ENCODE results near the gene TENM4. TPM values are rescaled to one million over a fixed set of nuclear protein-coding genes. Genes with fewer than 3 reads are reported as not detected.

TENM4 gene
- total RNA-seq, 1 donor from 2014 or later = 117 TPM

GRCh38 chr11:78651136-78651775 is 789.6 kb downstream of the TENM4 start:
- H3K36me3 Mint-ChIP-seq (ENCODE audit: insufficient read depth) = peaks cover 3% of the 10 kb centered on the region
- no peaks in the 10 kb centered on the region for H3K27me3 Mint-ChIP-seq
- DNase-seq (ENCODE audit: low spot score, unreplicated experiment) = no peak
- H3K4me3 Mint-ChIP-seq (ENCODE audit: low read depth) = no peak overlapping the region
- no peaks in the 10 kb centered on the region for H3K9me3 Mint-ChIP-seq (ENCODE audit: low read depth)
- H3K4me1 Mint-ChIP-seq (ENCODE audit: low read depth) = peaks cover 4% of the 10 kb centered on the region
- no peak for TF ChIP-seq CTCF (IDR thresholded peaks at IDR 0.05; ENCODE audit: unreplicated experiment)
- no peak overlapping the region for H3K27ac Mint-ChIP-seq

GRCh38 chr11:78649361-78650215 is 791.2 kb downstream of the TENM4 start:
- no peak for TF ChIP-seq CTCF (IDR thresholded peaks at IDR 0.05; ENCODE audit: unreplicated experiment)
- no peaks in the 10 kb centered on the region for H3K9me3 Mint-ChIP-seq (ENCODE audit: low read depth)
- no peak overlapping the region for H3K27ac Mint-ChIP-seq
- H3K4me3 Mint-ChIP-seq (ENCODE audit: low read depth) = no peak overlapping the region
- peaks cover 2% of the 10 kb centered on the region for H3K36me3 Mint-ChIP-seq (ENCODE audit: insufficient read depth)
- no peak for DNase-seq (ENCODE audit: low spot score, unreplicated experiment)
- H3K27me3 Mint-ChIP-seq = no peaks in the 10 kb centered on the region
- peaks cover 4% of the 10 kb centered on the region for H3K4me1 Mint-ChIP-seq (ENCODE audit: low read depth)

- TF ChIP-seq CTCF (IDR thresholded peaks at IDR 0.05; ENCODE audit: unreplicated experiment) = no peak
- no peak for DNase-seq (ENCODE audit: low spot score, unreplicated experiment)
- no peak overlapping the region for H3K4me3 Mint-ChIP-seq (ENCODE audit: low read depth)
- peaks cover 4% of the 10 kb centered on the region for H3K4me1 Mint-ChIP-seq (ENCODE audit: low read depth)
- peaks cover 2% of the 10 kb centered on the region for H3K27me3 Mint-ChIP-seq
- no peak overlapping the region for H3K27ac Mint-ChIP-seq
- no peaks in the 10 kb centered on the region for H3K9me3 Mint-ChIP-seq (ENCODE audit: low read depth)
- H3K36me3 Mint-ChIP-seq (ENCODE audit: insufficient read depth) = peaks cover 2% of the 10 kb centered on the region
These were observed 792.6 kb downstream of the TENM4 start for GRCh38 chr11:78647986-78648875.

GRCh38 chr11:78647266-78647915 is 793.4 kb downstream of the TENM4 start:
- no peak for DNase-seq (ENCODE audit: low spot score, unreplicated experiment)
- peaks cover 4% of the 10 kb centered on the region for H3K27me3 Mint-ChIP-seq
- peaks cover 2% of the 10 kb centered on the region for H3K36me3 Mint-ChIP-seq (ENCODE audit: insufficient read depth)
- no peaks in the 10 kb centered on the region for H3K9me3 Mint-ChIP-seq (ENCODE audit: low read depth)
- no peak overlapping the region for H3K27ac Mint-ChIP-seq
- no peak overlapping the region for H3K4me3 Mint-ChIP-seq (ENCODE audit: low read depth)
- peaks cover 4% of the 10 kb centered on the region for H3K4me1 Mint-ChIP-seq (ENCODE audit: low read depth)
- no peak for TF ChIP-seq CTCF (IDR thresholded peaks at IDR 0.05; ENCODE audit: unreplicated experiment)

All from progenitor cell of endocrine pancreas (in vitro differentiated cells).